WTC11 (cell line): ENCODE data around the gene B9D2. TPM values are rescaled to one million over a fixed set of nuclear protein-coding genes. Genes with fewer than 3 reads are reported as not detected.
"Not testable (repeated sequence)": the region's sequence is repeated elsewhere in the genome, so short reads cannot be mapped to it uniquely, and the experiment has no call there.

Experiments used
- ATAC-seq: fragments of 200-7000 bp; cut with Tn5 transposase; 2 replicates; pipeline ENCODE4 v1.10.0; 2021; ENCODE audit warnings: mild to moderate bottlenecking, moderate library complexity
- CTCF ChIA-PET: fragments of 300-600 bp; sonication (Branson Sonifier 250); formaldehyde crosslinking; loops from one replicate; lab custom pipeline; 2021; ENCODE audit warnings: antibody characterized with exemption; lab: Charles Lee
- POLR2A ChIA-PET: fragments of 350-600 bp; sonication (Branson Sonifier 250); formaldehyde crosslinking; loops from one replicate; lab custom pipeline; 2021; ENCODE audit warnings: antibody characterized with exemption; lab: Charles Lee
- DNase-seq: peaks from one replicate; pipeline ENCODE4 v3.0.0; 2021; ENCODE audit warnings: low spot score
- H3K27ac Mint-ChIP-seq: 2 replicates; pipeline ENCODE4 v1.8.0; 2021; ENCODE audit warnings: mixed read lengths
- H3K27me3 Mint-ChIP-seq: 2 replicates; pipeline ENCODE4 v1.8.0; 2021; ENCODE audit warnings: low read depth, mild to moderate bottlenecking, moderate library complexity, mixed read lengths
- H3K36me3 Mint-ChIP-seq: 2 replicates; pipeline ENCODE4 v1.8.0; 2021; ENCODE audit warnings: mixed read lengths
- H3K4me1 Mint-ChIP-seq: 2 replicates; pipeline ENCODE4 v1.8.0; 2022; ENCODE audit warnings: mixed read lengths
- H3K4me3 Mint-ChIP-seq: 2 replicates; pipeline ENCODE4 v1.8.0; 2021; ENCODE audit warnings: mild to moderate bottlenecking, moderate library complexity, mixed read lengths
- H3K9me3 Mint-ChIP-seq: 2 replicates; pipeline ENCODE4 v1.8.0; 2021; ENCODE audit warnings: mixed read lengths
- ESRRA ChIP-seq: sonication (generic); formaldehyde crosslinking; IDR thresholded peaks from 2 replicates; pipeline ENCODE4 v1.8.1; 2022; ENCODE audit warnings: mild to moderate bottlenecking, missing genetic modification reagents, borderline replicate concordance
- FOXP1 ChIP-seq: sonication (generic); formaldehyde crosslinking; IDR thresholded peaks from 2 replicates; pipeline ENCODE4 v1.8.0; 2022; ENCODE audit warnings: missing genetic modification reagents, mild to moderate bottlenecking, moderate library complexity, borderline replicate concordance
- JUN ChIP-seq: sonication (generic); formaldehyde crosslinking; IDR thresholded peaks from 2 replicates; pipeline ENCODE4 v1.8.0; 2023; ENCODE audit warnings: mild to moderate bottlenecking, missing genetic modification reagents
- MXD4 ChIP-seq: fragments of 250-450 bp; sonication (Bioruptor Pico); IDR thresholded peaks from 2 replicates; pipeline ENCODE4 v1.8.0; 2021; ENCODE audit warnings: mild to moderate bottlenecking, moderate library complexity, borderline replicate concordance
- NFYB ChIP-seq: sonication (generic); formaldehyde crosslinking; conservative IDR thresholded peaks from 2 replicates; pipeline ENCODE4 v1.8.0; 2022; ENCODE audit warnings: low read depth, missing genetic modification reagents
- NR1H2 ChIP-seq: sonication (generic); formaldehyde crosslinking; IDR thresholded peaks from 2 replicates; pipeline ENCODE4 v1.9.0; 2021; ENCODE audit warnings: mild to moderate bottlenecking, moderate library complexity, missing genetic modification reagents
- NR2C2 ChIP-seq: sonication (generic); formaldehyde crosslinking; IDR thresholded peaks from 2 replicates; pipeline ENCODE4 v1.8.0; 2022; ENCODE audit warnings: mild to moderate bottlenecking, missing genetic modification reagents
- SMAD4 ChIP-seq: sonication (generic); formaldehyde crosslinking; IDR thresholded peaks from 2 replicates; pipeline ENCODE4 v1.8.0; 2022; ENCODE audit warnings: mild to moderate bottlenecking, missing genetic modification reagents
- SP1 ChIP-seq: sonication (generic); formaldehyde crosslinking; conservative IDR thresholded peaks from 2 replicates; pipeline ENCODE4 v1.8.1; 2022; ENCODE audit warnings: missing genetic modification reagents
- ZNF121 ChIP-seq: sonication (generic); formaldehyde crosslinking; IDR thresholded peaks from 2 replicates; pipeline ENCODE4 v1.8.0; 2023; ENCODE audit warnings: missing genetic modification reagents
- ZNF263 ChIP-seq: sonication (generic); formaldehyde crosslinking; IDR thresholded peaks from 2 replicates; pipeline ENCODE4 v1.8.1; 2022; ENCODE audit warnings: low read depth, mild to moderate bottlenecking, moderate library complexity, missing genetic modification reagents
- ZNF671 ChIP-seq: fragments of 250-450 bp; sonication (Bioruptor Pico); IDR thresholded peaks from 2 replicates; pipeline ENCODE4 v1.8.0; 2021; ENCODE audit warnings: mild to moderate bottlenecking
- total RNA-seq: library from RNA; stranded (reverse); gene quantifications from 3 replicates; pipeline ENCODE4 v1.2.3, GENCODE V29; 2021
- TF ChIP-seq, protein P1 (sequence below): fragments of 250-450 bp; sonication (Bioruptor Pico); IDR thresholded peaks from 2 replicates; pipeline ENCODE4 v1.9.0; 2021; ENCODE audit warnings: mild to moderate bottlenecking
- TF ChIP-seq, protein P2 (sequence below): sonication (generic); formaldehyde crosslinking; IDR thresholded peaks from 2 replicates; pipeline ENCODE4 v1.8.0; 2022; ENCODE audit warnings: mild to moderate bottlenecking, missing genetic modification reagents
- TF ChIP-seq, protein P3 (sequence below): sonication (generic); formaldehyde crosslinking; IDR thresholded peaks from 2 replicates; pipeline ENCODE4 v1.8.0; 2023; ENCODE audit warnings: missing genetic modification reagents
- TF ChIP-seq, protein P4 (sequence below): sonication (generic); formaldehyde crosslinking; IDR thresholded peaks from 2 replicates; pipeline ENCODE4 v1.8.0; 2023; ENCODE audit warnings: missing genetic modification reagents, mild to moderate bottlenecking, borderline replicate concordance
- TF ChIP-seq, protein P5 (sequence below): fragments of 250-450 bp; sonication (Bioruptor Pico); IDR thresholded peaks from 2 replicates; pipeline ENCODE4 v1.9.0; 2021; ENCODE audit warnings: mild to moderate bottlenecking

Gene B9D2
- total RNA-seq, 1 experiment from 2014 or later, result 4.7 TPM

DNA sequence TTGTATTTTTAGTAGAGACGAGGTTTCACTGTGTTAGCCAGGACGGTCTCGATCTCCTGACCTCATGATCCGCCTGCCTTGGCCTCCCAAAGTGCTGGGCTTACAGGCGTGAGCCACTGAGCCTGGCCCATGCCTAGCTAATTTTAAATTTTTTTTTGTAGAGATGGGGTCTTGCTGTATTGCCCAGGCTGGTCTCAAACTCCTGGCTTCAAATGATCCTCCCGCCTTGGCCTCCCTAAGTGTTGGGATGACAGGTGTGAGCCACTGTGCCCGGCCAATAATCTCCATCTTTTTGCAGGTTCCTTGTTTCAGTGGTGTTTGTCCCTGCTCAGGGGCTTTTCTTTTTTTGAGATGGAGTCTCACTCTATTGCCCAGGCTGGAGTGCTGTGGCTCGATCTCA is 17.6 kb upstream of the B9D2 start:
- CTCF ChIA-PET, result interaction anchor here (0.7 to 1.0 kb wide), 3 partner anchors 15 to 565 kb away, joined by 4 to 7 read pairs (median 4); no protein-coding TSS in a partner anchor
- H3K27ac Mint-ChIP-seq, DNase-seq, ATAC-seq, H3K36me3 Mint-ChIP-seq, H3K4me3 Mint-ChIP-seq, H3K9me3 Mint-ChIP-seq, POLR2A ChIA-PET: not testable (repeated sequence)
- Mint-ChIP-seq H3K27me3 (peaks cover 11% of the 10 kb centered on the region), H3K4me1 (peaks cover 13% of the 10 kb centered on the region)
- 0 out of 2 replicates have a peak, but pooled peaks have one; percentile 14 for TF ChIP-seq ZNF121 (CRISPR knock-in tag)

DNA sequence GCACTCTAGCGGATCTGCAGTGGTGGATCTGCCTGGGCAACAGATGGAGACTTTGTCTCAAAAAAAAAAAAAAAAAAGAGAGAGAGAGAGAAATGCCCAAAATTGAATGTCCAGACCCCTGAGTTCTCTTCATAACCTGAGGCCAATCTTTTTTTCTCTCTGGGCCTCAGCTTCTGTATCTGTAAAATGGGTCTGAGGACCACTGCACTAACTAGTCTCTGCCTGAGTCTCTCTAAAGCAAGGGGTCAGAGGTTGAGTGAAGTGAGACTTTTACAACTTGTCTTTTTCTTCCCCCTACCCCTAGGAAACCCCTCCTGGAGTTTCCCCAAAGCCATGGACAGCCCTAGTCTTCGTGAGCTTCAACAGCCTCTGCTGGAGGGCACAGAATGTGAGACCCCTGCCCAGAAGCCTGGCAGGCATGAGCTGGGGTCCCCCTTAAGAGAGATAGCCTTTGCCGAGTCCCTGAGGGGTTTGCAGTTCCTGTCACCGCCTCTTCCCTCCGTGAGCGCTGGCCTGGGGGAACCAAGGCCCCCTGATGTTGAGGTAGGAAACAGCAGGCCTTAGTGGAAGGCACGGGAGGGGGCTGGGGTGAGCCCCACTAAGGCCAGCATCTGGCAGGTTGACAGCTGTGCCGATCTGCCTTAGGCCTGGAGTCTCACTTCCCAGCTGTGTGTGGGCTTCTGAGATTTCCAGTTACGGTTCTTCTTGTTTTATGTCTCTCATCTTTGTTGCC is 14.2 kb upstream of the B9D2 start:
- ATAC-seq, result peak; percentile 81
- Mint-ChIP-seq H3K4me3 (no peak overlapping the region), H3K4me1 (peaks cover 17% of the 10 kb centered on the region)
- CTCF ChIA-PET, result interaction anchor here (0.7 to 6.2 kb wide), 11 partner anchors 13 to 965 kb away, joined by 3 to 45 read pairs (median 3); partner anchors contain the start of genes B9D2, DMAC2 and TGFB1
- TF ChIP-seq ZNF671 (CRISPR knock-in tag), result no peak
- no peak for TF ChIP-seq ZNF263 (CRISPR knock-in tag)
- TF ChIP-seq MXD4 (CRISPR knock-in tag), result no peak
- TF ChIP-seq NFYB (CRISPR knock-in tag), result no peak
- TF ChIP-seq FOXP1, result no peak
- no peak for TF ChIP-seq NR2C2
- TF ChIP-seq, protein P1, sequence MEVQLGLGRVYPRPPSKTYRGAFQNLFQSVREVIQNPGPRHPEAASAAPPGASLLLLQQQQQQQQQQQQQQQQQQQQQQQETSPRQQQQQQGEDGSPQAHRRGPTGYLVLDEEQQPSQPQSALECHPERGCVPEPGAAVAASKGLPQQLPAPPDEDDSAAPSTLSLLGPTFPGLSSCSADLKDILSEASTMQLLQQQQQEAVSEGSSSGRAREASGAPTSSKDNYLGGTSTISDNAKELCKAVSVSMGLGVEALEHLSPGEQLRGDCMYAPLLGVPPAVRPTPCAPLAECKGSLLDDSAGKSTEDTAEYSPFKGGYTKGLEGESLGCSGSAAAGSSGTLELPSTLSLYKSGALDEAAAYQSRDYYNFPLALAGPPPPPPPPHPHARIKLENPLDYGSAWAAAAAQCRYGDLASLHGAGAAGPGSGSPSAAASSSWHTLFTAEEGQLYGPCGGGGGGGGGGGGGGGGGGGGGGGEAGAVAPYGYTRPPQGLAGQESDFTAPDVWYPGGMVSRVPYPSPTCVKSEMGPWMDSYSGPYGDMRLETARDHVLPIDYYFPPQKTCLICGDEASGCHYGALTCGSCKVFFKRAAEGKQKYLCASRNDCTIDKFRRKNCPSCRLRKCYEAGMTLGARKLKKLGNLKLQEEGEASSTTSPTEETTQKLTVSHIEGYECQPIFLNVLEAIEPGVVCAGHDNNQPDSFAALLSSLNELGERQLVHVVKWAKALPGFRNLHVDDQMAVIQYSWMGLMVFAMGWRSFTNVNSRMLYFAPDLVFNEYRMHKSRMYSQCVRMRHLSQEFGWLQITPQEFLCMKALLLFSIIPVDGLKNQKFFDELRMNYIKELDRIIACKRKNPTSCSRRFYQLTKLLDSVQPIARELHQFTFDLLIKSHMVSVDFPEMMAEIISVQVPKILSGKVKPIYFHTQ, result no peak
- TF ChIP-seq, protein P2, sequence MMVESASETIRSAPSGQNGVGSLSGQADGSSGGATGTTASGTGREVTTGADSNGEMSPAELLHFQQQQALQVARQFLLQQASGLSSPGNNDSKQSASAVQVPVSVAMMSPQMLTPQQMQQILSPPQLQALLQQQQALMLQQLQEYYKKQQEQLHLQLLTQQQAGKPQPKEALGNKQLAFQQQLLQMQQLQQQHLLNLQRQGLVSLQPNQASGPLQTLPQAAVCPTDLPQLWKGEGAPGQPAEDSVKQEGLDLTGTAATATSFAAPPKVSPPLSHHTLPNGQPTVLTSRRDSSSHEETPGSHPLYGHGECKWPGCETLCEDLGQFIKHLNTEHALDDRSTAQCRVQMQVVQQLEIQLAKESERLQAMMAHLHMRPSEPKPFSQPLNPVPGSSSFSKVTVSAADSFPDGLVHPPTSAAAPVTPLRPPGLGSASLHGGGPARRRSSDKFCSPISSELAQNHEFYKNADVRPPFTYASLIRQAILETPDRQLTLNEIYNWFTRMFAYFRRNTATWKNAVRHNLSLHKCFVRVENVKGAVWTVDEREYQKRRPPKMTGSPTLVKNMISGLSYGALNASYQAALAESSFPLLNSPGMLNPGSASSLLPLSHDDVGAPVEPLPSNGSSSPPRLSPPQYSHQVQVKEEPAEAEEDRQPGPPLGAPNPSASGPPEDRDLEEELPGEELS (CRISPR knock-in tag), result no peak
- TF ChIP-seq, all 79 proteins: peak for 0
- DNase-seq, result peak; percentile 69
- Mint-ChIP-seq H3K9me3 (no peaks in the 10 kb centered on the region), H3K27ac (no peak overlapping the region), H3K36me3 (no peaks in the 10 kb centered on the region), H3K27me3 (peaks cover 14% of the 10 kb centered on the region)
- POLR2A ChIA-PET, result interaction anchor here (0.6 kb wide), 1 partner anchor 311 kb away, joined by 4 read pairs; no protein-coding TSS in a partner anchor

DNA sequence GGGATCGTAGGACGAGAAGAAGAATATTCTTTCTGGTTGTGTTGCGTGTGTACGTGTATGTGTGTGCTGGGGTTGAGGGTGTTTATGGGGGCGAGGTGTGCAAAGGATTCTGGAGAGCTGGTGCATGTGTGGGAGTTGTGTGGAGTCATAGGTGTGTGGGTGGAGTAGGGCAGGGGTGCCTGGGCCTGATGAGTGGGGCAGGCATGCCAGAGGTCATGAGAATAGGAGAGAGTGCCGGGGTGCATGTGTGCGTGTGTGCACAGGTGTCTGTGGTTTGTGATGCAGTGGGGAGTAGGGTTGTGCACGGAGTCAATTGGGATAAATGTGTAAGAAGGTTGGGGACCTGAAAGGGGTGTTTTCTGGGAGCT is 13.0 kb upstream of the B9D2 start:
- ChIA-PET POLR2A (interaction anchor here (0.5 to 1.0 kb wide), 2 partner anchors 31 to 50 kb away, joined by 4 to 5 read pairs; partner anchors contain the start of gene B3GNT8), CTCF (interaction anchor here (0.6 to 6.2 kb wide), 3 partner anchors 12 to 71 kb away, joined by 3 to 45 read pairs (median 5); partner anchors contain the start of gene B9D2)
- Mint-ChIP-seq H3K9me3 (no peaks in the 10 kb centered on the region), H3K27me3 (peaks cover 14% of the 10 kb centered on the region), H3K4me1 (peaks cover 17% of the 10 kb centered on the region), H3K27ac (no peak overlapping the region; the same call in 1 of the 2 replicates), H3K4me3 (peak overlapping the region; percentile 80), H3K36me3 (no peaks in the 10 kb centered on the region)
- ATAC-seq (no peak; the same call in 1 of the 2 replicates), DNase-seq (no peak)
- TF ChIP-seq, protein P3, sequence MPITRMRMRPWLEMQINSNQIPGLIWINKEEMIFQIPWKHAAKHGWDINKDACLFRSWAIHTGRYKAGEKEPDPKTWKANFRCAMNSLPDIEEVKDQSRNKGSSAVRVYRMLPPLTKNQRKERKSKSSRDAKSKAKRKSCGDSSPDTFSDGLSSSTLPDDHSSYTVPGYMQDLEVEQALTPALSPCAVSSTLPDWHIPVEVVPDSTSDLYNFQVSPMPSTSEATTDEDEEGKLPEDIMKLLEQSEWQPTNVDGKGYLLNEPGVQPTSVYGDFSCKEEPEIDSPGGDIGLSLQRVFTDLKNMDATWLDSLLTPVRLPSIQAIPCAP, result no peak
- TF ChIP-seq ESRRA (no peak), NR1H2 (CRISPR knock-in tag) (no peak), JUN (no peak), SMAD4 (CRISPR knock-in tag) (no peak), SP1 (CRISPR knock-in tag) (no peak)
- TF ChIP-seq, protein P2 (CRISPR knock-in tag), result no peak
- TF ChIP-seq, protein P4, sequence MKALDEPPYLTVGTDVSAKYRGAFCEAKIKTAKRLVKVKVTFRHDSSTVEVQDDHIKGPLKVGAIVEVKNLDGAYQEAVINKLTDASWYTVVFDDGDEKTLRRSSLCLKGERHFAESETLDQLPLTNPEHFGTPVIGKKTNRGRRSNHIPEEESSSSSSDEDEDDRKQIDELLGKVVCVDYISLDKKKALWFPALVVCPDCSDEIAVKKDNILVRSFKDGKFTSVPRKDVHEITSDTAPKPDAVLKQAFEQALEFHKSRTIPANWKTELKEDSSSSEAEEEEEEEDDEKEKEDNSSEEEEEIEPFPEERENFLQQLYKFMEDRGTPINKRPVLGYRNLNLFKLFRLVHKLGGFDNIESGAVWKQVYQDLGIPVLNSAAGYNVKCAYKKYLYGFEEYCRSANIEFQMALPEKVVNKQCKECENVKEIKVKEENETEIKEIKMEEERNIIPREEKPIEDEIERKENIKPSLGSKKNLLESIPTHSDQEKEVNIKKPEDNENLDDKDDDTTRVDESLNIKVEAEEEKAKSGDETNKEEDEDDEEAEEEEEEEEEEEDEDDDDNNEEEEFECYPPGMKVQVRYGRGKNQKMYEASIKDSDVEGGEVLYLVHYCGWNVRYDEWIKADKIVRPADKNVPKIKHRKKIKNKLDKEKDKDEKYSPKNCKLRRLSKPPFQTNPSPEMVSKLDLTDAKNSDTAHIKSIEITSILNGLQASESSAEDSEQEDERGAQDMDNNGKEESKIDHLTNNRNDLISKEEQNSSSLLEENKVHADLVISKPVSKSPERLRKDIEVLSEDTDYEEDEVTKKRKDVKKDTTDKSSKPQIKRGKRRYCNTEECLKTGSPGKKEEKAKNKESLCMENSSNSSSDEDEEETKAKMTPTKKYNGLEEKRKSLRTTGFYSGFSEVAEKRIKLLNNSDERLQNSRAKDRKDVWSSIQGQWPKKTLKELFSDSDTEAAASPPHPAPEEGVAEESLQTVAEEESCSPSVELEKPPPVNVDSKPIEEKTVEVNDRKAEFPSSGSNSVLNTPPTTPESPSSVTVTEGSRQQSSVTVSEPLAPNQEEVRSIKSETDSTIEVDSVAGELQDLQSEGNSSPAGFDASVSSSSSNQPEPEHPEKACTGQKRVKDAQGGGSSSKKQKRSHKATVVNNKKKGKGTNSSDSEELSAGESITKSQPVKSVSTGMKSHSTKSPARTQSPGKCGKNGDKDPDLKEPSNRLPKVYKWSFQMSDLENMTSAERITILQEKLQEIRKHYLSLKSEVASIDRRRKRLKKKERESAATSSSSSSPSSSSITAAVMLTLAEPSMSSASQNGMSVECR (CRISPR knock-in tag), result no peak
- TF ChIP-seq, protein P5, sequence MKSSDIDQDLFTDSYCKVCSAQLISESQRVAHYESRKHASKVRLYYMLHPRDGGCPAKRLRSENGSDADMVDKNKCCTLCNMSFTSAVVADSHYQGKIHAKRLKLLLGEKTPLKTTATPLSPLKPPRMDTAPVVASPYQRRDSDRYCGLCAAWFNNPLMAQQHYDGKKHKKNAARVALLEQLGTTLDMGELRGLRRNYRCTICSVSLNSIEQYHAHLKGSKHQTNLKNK (CRISPR knock-in tag), result no peak
